HepG2 (cell line): ENCODE results near the gene RFC2. TPM values are rescaled to one million over a fixed set of nuclear protein-coding genes. Genes with fewer than 3 reads are reported as not detected.

ENCODE experiments used
- ATAC-seq: fragments of 200-7000 bp; cut with Tn5 transposase; 3 replicates; pipeline ENCODE4 v1.9.1; 2020; ENCODE audit warnings: mild to moderate bottlenecking, moderate library complexity
- BruUV-seq: library from RNA; stranded (reverse); fragments of 400-500 nt; replicated peaks from 2 replicates; lab custom pipeline; 2021; lab: Mats Ljungman, UMichigan
- CTCF ChIA-PET: fragments of 300-600 bp; formaldehyde crosslinking; extraction: SDS; loops from one replicate; lab custom pipeline; 2021; ENCODE audit warnings: low total read pairs, inconsistent platforms, low intra/inter-chr PET ratio; lab: Yijun Ruan, JAX
- POLR2A ChIA-PET: fragments of 350-600 bp; sonication (Branson Sonifier 250); formaldehyde crosslinking; loops from one replicate; lab custom pipeline; 2020; ENCODE audit warnings: antibody characterized with exemption, inconsistent platforms; lab: Yijun Ruan, JAX
- DNase-seq: peaks from one replicate; pipeline ENCODE4 v3.0.0-alpha.2; 2015; ENCODE audit warnings: low spot score
- FAIRE-seq: peaks from 3 replicates; lab custom pipeline; 2011; peaks lifted over from hg19 to GRCh38; lab: Jason Lieb, UNC
- H2AFZ ChIP-seq: one replicate; pipeline ENCODE4 v1.6.1; 2011; ENCODE audit warnings: low read length, inconsistent platforms
- H3K27ac ChIP-seq: fragments of 300-600 bp; 3 replicates; pipeline ENCODE4 v1.8.0; 2011; ENCODE audit warnings: mixed run types, mild to moderate bottlenecking, mixed read lengths, low read length, inconsistent platforms; ENCODE audit not compliant: insufficient read depth; ENCODE audit errors: extremely low read length
- H3K27me3 ChIP-seq, 2 experiments: fragments of 200-600 bp in 1 of 2; 2 replicates in 1 of 2; 3 replicates in 1 of 2; pipeline versions ENCODE4 v1.6.0 to v1.8.0; 2011; ENCODE audit warnings: low read length in 2 of 2, mild to moderate bottlenecking in 2 of 2, moderate library complexity in 2 of 2, inconsistent platforms in 1 of 2; ENCODE audit not compliant: insufficient read depth in 2 of 2, control insufficient read depth in 1 of 2
- H3K36me3 ChIP-seq, 2 experiments: fragments of 200-600 bp in 1 of 2; replicated peaks in 1 of 2; 2 replicates in 1 of 2; 3 replicates in 1 of 2; pipeline versions ENCODE4 v1.5.1 to v1.8.0; 2011; ENCODE audit warnings: low read length in 2 of 2, inconsistent platforms in 1 of 2; ENCODE audit not compliant: insufficient read depth in 2 of 2, control insufficient read depth in 1 of 2
- H3K4me1 ChIP-seq: 2 replicates; pipeline ENCODE4 v1.5.1; 2012; ENCODE audit warnings: low read length, inconsistent platforms; ENCODE audit not compliant: insufficient read depth
- H3K4me2 ChIP-seq: 2 replicates; pipeline ENCODE4 v1.6.0; 2011; ENCODE audit warnings: low read depth, low read length, inconsistent platforms
- H3K4me3 ChIP-seq, 3 experiments: fragments of 200-600 bp in 1 of 3; sonication (generic), shearing (Covaris generic) in 1 of 3; replicated peaks in 1 of 3; 2 replicates each; pipeline ENCODE4 v1.5.1; 2011 to 2016; ENCODE audit warnings: low read length in 3 of 3, inconsistent platforms in 2 of 3, low read depth in 2 of 3, mild to moderate bottlenecking in 2 of 3, control low read depth in 1 of 3, mixed read lengths in 1 of 3; ENCODE audit not compliant: insufficient read depth in 1 of 3
- H3K79me2 ChIP-seq: one replicate; pipeline ENCODE4 v1.6.1; 2011; ENCODE audit warnings: low read length, inconsistent platforms; ENCODE audit not compliant: insufficient read depth
- H3K9ac ChIP-seq: 2 replicates; pipeline ENCODE4 v1.6.0; 2011; ENCODE audit warnings: mild to moderate bottlenecking, low read depth, low read length, inconsistent platforms; ENCODE audit not compliant: insufficient read depth
- H3K9me3 ChIP-seq: 2 replicates; pipeline ENCODE4 v1.5.1; 2012; ENCODE audit warnings: mild to moderate bottlenecking, low read length
- H4K20me1 ChIP-seq: 2 replicates; pipeline ENCODE4 v1.6.0; 2011; ENCODE audit warnings: inconsistent platforms, mild to moderate bottlenecking, low read length, moderate library complexity; ENCODE audit not compliant: insufficient read depth
- AGO2 ChIP-seq: fragments of 200-400 bp; formaldehyde crosslinking; optimal IDR thresholded peaks from 2 replicates; pipeline ENCODE3; 2017; ENCODE audit warnings: mild to moderate bottlenecking, low read depth, low read length, moderate library complexity
- ATAD3A ChIP-seq: sonication (generic); formaldehyde crosslinking; IDR thresholded peaks from 2 replicates; pipeline ENCODE4 v1.4.0; 2020; ENCODE audit warnings: missing genetic modification reagents
- BCL3 ChIP-seq: sonication (generic); formaldehyde crosslinking; IDR thresholded peaks from 2 replicates; pipeline ENCODE4 v1.5.1; 2020; ENCODE audit warnings: mild to moderate bottlenecking, missing genetic modification reagents, moderate library complexity
- BRCA1 ChIP-seq: sonication (generic); formaldehyde crosslinking; IDR thresholded peaks from 2 replicates; pipeline ENCODE4 v1.4.0; 2020; ENCODE audit warnings: missing genetic modification reagents
- CENPX ChIP-seq: sonication (generic); formaldehyde crosslinking; IDR thresholded peaks from 2 replicates; pipeline ENCODE4 v1.9.0; 2021; ENCODE audit warnings: mild to moderate bottlenecking, missing genetic modification reagents, moderate library complexity
- GATAD1 ChIP-seq: IDR thresholded peaks from 2 replicates; pipeline ENCODE4 v1.6.1; 2016; ENCODE audit warnings: missing genetic modification reagents, missing compliant biosample characterization
- GTF2F1 ChIP-seq: fragments of 150-350 bp; IDR thresholded peaks from 2 replicates; pipeline ENCODE4 v1.6.1; 2014; ENCODE audit warnings: low read length
- KAT7 ChIP-seq: IDR thresholded peaks from 2 replicates; pipeline ENCODE4 v1.6.1; 2018; ENCODE audit warnings: borderline replicate concordance, missing compliant biosample characterization
- KDM6A ChIP-seq: IDR thresholded peaks from 2 replicates; pipeline ENCODE4 v1.6.1; 2016; ENCODE audit warnings: low read depth
- MXD3 ChIP-seq: IDR thresholded peaks from 2 replicates; pipeline ENCODE4 v1.6.1; 2016; ENCODE audit warnings: mild to moderate bottlenecking, missing biosample characterization, missing genetic modification reagents
- NFKBIZ ChIP-seq: IDR thresholded peaks from 2 replicates; pipeline ENCODE4 v1.6.1; 2018; ENCODE audit warnings: missing genetic modification reagents, missing compliant biosample characterization
- SUZ12 ChIP-seq: fragments of 150-350 bp; IDR thresholded peaks from 2 replicates; pipeline ENCODE4 v1.6.1; 2014; ENCODE audit warnings: low read depth, low read length
- TBL1XR1 ChIP-seq: fragments of 150-350 bp; IDR thresholded peaks from 2 replicates; pipeline ENCODE4 v1.6.1; 2014; ENCODE audit warnings: borderline replicate concordance, low read length; ENCODE audit not compliant: partially characterized antibody
- ZBTB1 ChIP-seq: sonication (generic); formaldehyde crosslinking; IDR thresholded peaks from 2 replicates; pipeline ENCODE4 v1.4.0; 2020; ENCODE audit warnings: missing genetic modification reagents, borderline replicate concordance
- ZNF431 ChIP-seq: sonication (generic); formaldehyde crosslinking; IDR thresholded peaks from 2 replicates; pipeline ENCODE4 v1.9.0; 2022; ENCODE audit warnings: missing genetic modification reagents, low read depth, mild to moderate bottlenecking, borderline replicate concordance
- ZNF549 ChIP-seq: sonication (generic); formaldehyde crosslinking; IDR thresholded peaks from 2 replicates; pipeline ENCODE4 v1.5.0; 2020; ENCODE audit warnings: missing genetic modification reagents
- WGBS: methylation state at CpG from one replicate; pipeline ENCODE4 v1.1.6; 2017; ENCODE audit warnings: low lambda C conversion rate; 5-methylcytosine and 5-hydroxymethylcytosine counted together
- in situ Hi-C: cut with HindIII; loops from 2 replicates; pipeline ENCODE4 v1.10.0; 2017; ENCODE audit warnings: low pct_unique_long_range_greater_than_20kb; ENCODE audit not compliant: extremely low pct_ligation_motif_present
- intact Hi-C: fragments of 100-400 bp; cut with micrococcal nuclease; formaldehyde crosslinking; loops from one replicate; pipeline ENCODE4 v1.10.0; 2022; ENCODE audit not compliant: unreplicated experiment
- polyA plus RNA-seq, 8 experiments: library from polyadenylated mRNA; depleted of rRNA in 3 of 8; stranded (reverse) in 7 of 8; unstranded in 1 of 8; fragments of >200 nt; fragmentation: Illumina TruSeq in 4 of 8; extraction: Trizol in 4 of 8; gene quantifications; 2 replicates each; pipeline versions ENCODE4 v1.2.1 to v1.2.3, GENCODE V29; 2011 to 2016; ENCODE audit warnings: low read depth in 4 of 8, missing spikeins in 1 of 8, mixed read lengths in 1 of 8; ENCODE audit not compliant: insufficient read depth in 1 of 8
- total RNA-seq, 5 experiments: library from RNA; depleted of rRNA; stranded (reverse); fragments of >200 nt; fragmentation: Illumina TruSeq; extraction: Trizol; gene quantifications; 2 replicates each; pipeline ENCODE4 v1.2.3, GENCODE V29; 2016; ENCODE audit warnings: low read depth in 1 of 5

RFC2 gene
- total and polyA plus RNA-seq, 2 of the 13 experiments (the other 11 are each of a cell fraction or from before 2014, with no cell fraction given) = 14.6 to 43.5 TPM

- TF ChIP-seq TBL1XR1 (no peak), KAT7 (no peak), KDM6A (CRISPR knock-in tag) (no peak), SUZ12 (no peak)
Observed at GRCh38 chr7:74230446-74231231, 23.6 kb downstream of the RFC2 start (continued).

- ATAC-seq = no peak
- TF ChIP-seq ATAD3A (no peak), BCL3 (CRISPR knock-in tag) (no peak), CENPX (CRISPR knock-in tag) (no peak), AGO2 (no peak), GTF2F1 (no peak), ZNF431 (CRISPR knock-in tag) (no peak), NFKBIZ (CRISPR knock-in tag) (no peak), ZBTB1 (CRISPR knock-in tag) (no peak), GATAD1 (CRISPR knock-in tag) (no peak), BRCA1 (CRISPR knock-in tag) (no peak), ZNF549 (CRISPR knock-in tag) (no peak), MXD3 (CRISPR knock-in tag) (no peak)
- H3K79me2 ChIP-seq = no peaks in the 10 kb centered on the region
- H2AFZ ChIP-seq = no peak overlapping the region
- CTCF ChIA-PET = no interaction called here
- intact Hi-C loops = no loop called here
- in situ Hi-C loops = no loop called here
- H3K9me3 ChIP-seq = no peaks in the 10 kb centered on the region
- POLR2A ChIA-PET = no interaction called here
- no peak overlapping the region for H3K4me2 ChIP-seq
- FAIRE-seq = no peak
- peaks cover 4 to 23% of the 10 kb centered on the region in 2 experiments; a peak in 4 of 5 replicates for H3K36me3 ChIP-seq
- no TSS peak for BruUV-seq
- H3K4me3 ChIP-seq = no peak overlapping the region
- no peak overlapping the region for H3K9ac ChIP-seq
- no peak for DNase-seq
- H3K4me1 ChIP-seq = 0 out of 2 replicates have a peak, but pooled peaks cover under 1% of the 10 kb centered on the region
- no peak overlapping the region for H3K27ac ChIP-seq
- no peaks in the 10 kb centered on the region for H4K20me1 ChIP-seq
- H3K27me3 ChIP-seq = no peaks in the 10 kb centered on the region
- 96% methylated on average over 8 of the region's 9 CpGs for WGBS
Observed at GRCh38 chr7:74228951-74229900, 25.0 kb downstream of the RFC2 start.
